ENCODE data around the gene H6PD. TPM values are rescaled to one million over a fixed set of nuclear protein-coding genes. Genes with fewer than 3 reads are reported as not detected.

The H6PD gene
- polyA plus RNA-seq, 6 donors from 2014 or later, result 6.5 to 16.6 (median 13.6) TPM

DNA sequence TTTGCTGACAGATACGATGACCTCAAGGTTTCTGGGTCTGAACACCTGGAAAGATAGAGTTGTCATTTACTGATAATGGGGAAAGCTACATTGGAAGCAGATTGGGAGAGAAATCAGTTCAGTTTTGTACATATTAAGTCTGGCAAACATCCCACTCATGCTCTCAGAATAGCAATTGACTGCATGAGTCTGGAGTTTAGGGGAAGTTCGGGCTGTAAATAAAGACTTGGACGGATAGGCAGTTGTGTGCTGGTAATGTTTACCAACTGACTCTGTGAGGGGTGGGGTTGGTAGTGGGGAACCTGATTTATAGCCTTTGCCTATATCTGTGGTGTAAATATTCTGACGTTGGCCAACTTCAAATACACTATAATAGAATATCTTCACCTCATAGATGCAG, 4.0 kb downstream of the H6PD start:
- H3K4me3 Mint-ChIP-seq, result peak overlapping the region in 7 of 8 donors; percentile 1 to 56 (median 30)
- H3K27me3 Mint-ChIP-seq, result no peaks in the 10 kb centered on the region
- H3K27ac Mint-ChIP-seq, result no peak overlapping the region
- H3K4me1 Mint-ChIP-seq, result peaks cover 30 to 64% (median 48%) of the 10 kb centered on the region in 3 donors
- DNase-seq (no peak), ATAC-seq (ENCODE audit: low read depth in 2 of 2) (no peak)
- no peaks in the 10 kb centered on the region for H3K9me3 Mint-ChIP-seq
- H3K36me3 Mint-ChIP-seq, result no peaks in the 10 kb centered on the region

DNA sequence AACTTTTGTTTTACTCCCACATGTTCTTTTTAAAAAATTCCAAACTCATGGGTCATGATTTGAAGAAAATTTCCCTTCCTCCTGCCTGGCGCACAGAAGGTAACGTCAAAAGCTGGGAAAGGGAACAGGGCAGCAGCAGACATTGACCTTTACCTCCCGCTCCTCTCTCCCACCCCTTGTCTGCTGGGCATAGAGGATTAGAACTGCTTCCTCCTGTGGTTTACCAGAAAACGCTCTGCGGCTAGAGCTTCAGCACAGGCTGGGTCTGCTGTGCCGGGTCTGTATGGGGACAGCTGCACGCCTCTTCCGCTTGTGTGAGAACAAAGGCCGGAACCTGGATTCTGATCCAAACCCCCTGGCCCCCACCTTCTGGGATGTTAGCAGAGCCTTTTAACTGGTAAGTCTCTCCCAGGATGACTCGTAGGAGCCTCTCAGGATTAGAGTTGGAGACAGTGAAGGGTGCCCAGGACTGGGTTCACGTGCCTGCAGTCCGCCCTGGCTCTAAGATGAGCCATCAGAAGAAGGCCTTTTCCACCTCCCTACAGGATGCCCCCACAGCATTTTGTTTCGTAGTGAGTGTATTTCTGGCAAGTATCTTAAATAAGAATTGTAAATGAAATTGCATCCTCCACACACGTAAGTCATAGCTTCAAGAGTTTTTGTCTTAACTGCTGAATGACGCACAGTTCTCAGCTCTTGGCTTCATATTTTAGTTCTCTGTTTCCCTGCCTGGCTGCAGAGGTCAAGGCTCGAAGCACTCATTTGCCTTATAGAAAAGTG, 5.2 kb downstream of the H6PD start:
- peak; percentile 38 to 44 for ATAC-seq (ENCODE audit: low read depth in 2 of 2)
- Mint-ChIP-seq H3K27me3 (no peaks in the 10 kb centered on the region), H3K4me1 (peaks cover 38 to 72% (median 49%) of the 10 kb centered on the region in 3 donors), H3K36me3 (no peaks in the 10 kb centered on the region), H3K9me3 (no peaks in the 10 kb centered on the region), H3K27ac (peak overlapping the region in 4 of 6 donors; percentile 18 to 76 (median 69)), H3K4me3 (peak overlapping the region; percentile 17 to 86 (median 62))
- peak; percentile 34 for DNase-seq

DNA sequence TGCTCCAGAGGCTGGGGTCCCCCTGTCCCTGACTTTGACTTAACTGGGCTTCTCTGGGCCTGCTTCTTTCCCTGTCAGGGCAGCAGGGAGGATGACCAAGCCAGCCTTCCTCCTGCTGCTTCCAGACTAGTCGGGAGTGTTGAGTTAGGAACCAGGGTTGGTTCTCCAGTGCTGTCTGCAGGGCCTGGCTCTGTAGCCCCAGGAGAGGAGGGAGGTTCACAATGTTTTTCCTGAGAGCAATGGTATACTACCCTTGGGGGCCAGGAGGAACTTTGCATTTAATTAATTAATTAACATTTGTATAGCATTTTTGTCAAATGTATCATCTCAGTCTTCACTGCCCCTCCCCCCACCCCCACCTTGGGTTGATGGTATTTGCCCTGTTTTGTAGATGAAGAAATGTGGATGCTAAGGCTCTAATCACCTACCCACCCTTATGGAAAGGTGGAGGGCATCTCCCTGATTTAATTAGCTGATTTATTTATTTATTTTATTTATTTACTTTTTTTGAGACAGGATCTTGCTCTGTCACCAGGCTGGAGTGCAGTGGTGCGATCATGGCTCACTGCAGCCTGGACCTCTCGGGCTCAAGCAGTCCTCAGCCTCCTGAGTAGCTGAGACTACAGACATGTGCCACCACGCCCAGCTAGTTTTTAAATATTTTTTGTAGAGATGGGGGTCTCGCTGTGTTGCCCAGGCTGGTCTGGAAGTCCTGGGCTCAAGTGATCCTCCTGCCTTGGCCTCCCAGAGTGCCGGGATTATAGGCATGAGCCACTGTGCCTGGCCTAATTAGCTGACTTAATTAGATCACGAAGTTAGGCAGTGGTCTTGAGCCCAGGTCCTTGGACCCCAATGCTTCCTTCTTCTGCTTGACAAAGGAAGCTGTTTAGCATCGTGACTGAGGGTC, 6.6 kb downstream of the H6PD start:
- Mint-ChIP-seq H3K4me1 (peaks cover 39 to 68% (median 52%) of the 10 kb centered on the region in 3 donors), H3K27ac (no peak overlapping the region)
- DNase-seq, result no peak

GRCh38 chr1:9241891-9242290, 7.3 kb downstream of the H6PD start:
- DNase-seq, result no peak
- no peak for ATAC-seq (ENCODE audit: low read depth in 2 of 2)
- no peak overlapping the region for H3K4me3 Mint-ChIP-seq
- H3K36me3 Mint-ChIP-seq, result no peaks in the 10 kb centered on the region
- H3K27me3 Mint-ChIP-seq, result no peaks in the 10 kb centered on the region
- peaks cover 39 to 63% (median 52%) of the 10 kb centered on the region in 3 donors for H3K4me1 Mint-ChIP-seq
- no peak overlapping the region for H3K27ac Mint-ChIP-seq
- H3K9me3 Mint-ChIP-seq, result no peaks in the 10 kb centered on the region

More for the DNA sequence above, 6.6 kb downstream of the H6PD start:
- Mint-ChIP-seq H3K9me3 (no peaks in the 10 kb centered on the region), H3K36me3 (no peaks in the 10 kb centered on the region), H3K4me3 (no peak overlapping the region), H3K27me3 (no peaks in the 10 kb centered on the region)
- no peak for ATAC-seq (ENCODE audit: low read depth in 2 of 2)

DNA sequence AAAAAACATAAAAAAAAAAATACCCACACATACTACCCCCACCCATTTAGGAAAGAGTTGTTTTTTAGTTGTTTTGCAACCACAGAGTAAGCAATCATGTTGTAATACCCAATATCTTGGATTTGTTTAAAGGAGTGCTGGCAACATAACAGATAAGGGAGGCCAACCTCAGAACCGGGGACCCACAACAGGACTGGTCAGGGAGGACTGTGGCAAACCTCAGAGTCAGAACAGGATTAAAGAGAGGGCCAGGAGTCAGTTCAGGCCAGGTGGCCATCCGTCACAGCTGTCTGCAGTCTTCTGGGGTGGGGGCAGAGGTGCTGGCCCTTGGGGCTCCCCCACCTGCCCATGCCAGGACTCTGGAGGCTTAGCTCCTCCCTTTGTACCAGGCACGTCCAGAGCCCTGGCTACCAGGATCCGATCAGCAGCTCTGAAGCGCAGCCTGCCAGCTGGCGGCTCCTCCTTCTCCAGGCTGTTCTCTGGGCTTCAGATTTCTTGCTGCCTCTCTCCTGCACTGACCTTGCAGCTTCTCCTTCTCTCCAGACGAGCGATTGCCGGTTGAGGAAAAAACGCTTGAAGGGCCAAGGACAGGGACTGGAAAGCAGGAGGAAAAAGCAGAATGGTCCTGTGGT, 7.9 kb downstream of the H6PD start:
- ATAC-seq (ENCODE audit: low read depth in 2 of 2) (no peak), DNase-seq (no peak)
- Mint-ChIP-seq H3K4me1 (peaks cover 36 to 58% (median 52%) of the 10 kb centered on the region in 3 donors), H3K4me3 (peak overlapping the region in 1 of 8 donors; percentile 29), H3K27ac (peak overlapping the region in 1 of 6 donors; percentile 51), H3K9me3 (no peaks in the 10 kb centered on the region), H3K36me3 (peaks cover 0 to 2% of the 10 kb centered on the region in 2 donors), H3K27me3 (no peaks in the 10 kb centered on the region)

DNA sequence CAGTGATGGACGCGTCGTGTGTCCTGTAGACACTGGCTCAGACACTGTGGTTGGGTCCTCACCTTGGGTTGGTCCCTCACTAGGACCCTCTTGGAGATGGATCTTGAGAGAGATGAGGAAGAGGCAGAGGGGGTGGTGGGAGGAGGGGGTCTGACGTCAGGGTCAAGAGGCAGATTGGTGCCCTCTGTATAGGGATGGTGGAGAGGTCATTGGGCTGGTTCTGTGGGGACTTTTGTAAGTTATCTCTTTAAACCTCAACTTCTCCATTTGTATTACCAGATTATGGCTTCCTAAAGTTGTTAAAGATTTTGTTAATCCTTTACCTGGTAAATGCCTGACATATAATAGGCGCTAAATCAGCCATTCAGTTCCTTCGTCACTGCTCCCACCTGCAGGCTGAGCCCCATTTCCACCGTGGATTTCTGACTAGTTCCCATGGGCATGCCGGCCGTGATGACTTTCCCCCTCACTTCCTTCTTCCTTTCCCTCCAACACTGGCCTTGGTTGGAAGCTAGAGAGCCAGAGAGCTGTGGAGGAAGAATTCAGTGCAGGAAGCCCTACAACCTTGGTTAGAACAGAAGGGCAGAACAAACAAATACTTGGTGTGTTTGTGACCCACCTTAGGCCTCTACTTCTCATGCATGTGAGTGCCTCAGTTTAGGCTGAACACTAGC, 8.6 kb downstream of the H6PD start:
- Mint-ChIP-seq H3K9me3 (no peaks in the 10 kb centered on the region), H3K27me3 (no peaks in the 10 kb centered on the region), H3K4me1 (peaks cover 32 to 52% (median 46%) of the 10 kb centered on the region in 3 donors), H3K36me3 (peaks cover 0 to 9% of the 10 kb centered on the region in 2 donors), H3K4me3 (no peak overlapping the region), H3K27ac (peak overlapping the region in 2 of 6 donors; percentile 51 to 69)
- ATAC-seq (ENCODE audit: low read depth in 2 of 2), result no peak
- DNase-seq, result no peak

DNA sequence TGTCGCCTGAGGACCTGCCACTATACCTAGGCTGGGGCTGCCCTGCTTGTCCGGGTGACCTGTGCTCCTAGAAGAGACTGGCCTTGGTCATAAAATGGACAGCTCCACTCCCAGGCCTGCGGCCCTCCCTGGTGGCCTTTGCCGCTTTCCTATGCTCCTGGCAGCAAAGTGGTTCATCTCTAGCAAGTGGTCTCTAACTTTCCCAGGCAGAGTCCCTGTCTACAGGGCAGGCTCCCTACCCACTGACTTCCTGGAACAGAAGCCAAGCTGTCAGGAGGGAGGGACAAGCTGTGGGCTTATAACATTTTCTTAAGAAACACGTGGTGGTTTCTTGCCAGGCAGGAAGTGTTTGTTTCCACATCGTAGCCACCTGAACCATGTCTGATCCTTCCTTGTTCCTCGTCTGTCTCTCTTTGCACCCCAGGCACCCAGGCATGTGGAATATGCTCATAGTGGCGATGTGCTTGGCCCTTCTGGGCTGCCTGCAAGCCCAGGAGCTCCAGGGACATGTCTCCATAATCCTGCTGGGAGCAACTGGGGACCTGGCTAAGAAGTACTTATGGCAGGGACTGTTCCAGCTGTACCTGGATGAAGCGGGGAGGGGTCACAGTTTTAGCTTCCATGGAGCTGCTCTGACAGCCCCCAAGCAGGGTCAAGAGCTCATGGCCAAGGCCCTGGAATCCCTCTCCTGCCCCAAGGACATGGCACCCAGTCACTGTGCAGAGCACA, 10.1 kb downstream of the H6PD start:
- DNase-seq, result no peak
- no peak for ATAC-seq (ENCODE audit: low read depth in 2 of 2)
- H3K4me1 Mint-ChIP-seq, result peaks cover 30 to 42% (median 31%) of the 10 kb centered on the region in 3 donors
- H3K27me3 Mint-ChIP-seq, result no peaks in the 10 kb centered on the region
- H3K4me3 Mint-ChIP-seq, result peak overlapping the region in 1 of 8 donors; percentile 77
- peaks cover 0 to 12% of the 10 kb centered on the region in 2 donors for H3K36me3 Mint-ChIP-seq
- peak overlapping the region in 1 of 6 donors; percentile 84 for H3K27ac Mint-ChIP-seq
- H3K9me3 Mint-ChIP-seq, result no peaks in the 10 kb centered on the region

DNA sequence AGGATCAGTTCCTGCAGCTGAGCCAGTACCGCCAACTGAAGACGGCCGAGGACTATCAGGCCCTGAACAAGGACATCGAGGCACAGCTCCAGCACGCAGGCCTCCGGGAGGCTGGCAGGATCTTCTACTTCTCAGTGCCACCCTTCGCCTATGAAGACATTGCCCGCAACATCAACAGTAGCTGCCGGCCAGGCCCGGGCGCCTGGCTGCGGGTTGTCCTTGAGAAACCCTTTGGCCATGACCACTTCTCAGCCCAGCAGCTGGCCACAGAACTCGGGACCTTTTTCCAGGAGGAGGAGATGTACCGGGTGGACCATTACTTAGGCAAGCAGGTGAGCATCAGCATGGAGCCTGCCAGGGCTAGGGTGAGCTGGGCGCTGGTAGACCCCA, 10.7 kb downstream of the H6PD start:
- DNase-seq (no peak), ATAC-seq (ENCODE audit: low read depth in 2 of 2) (no peak)
- Mint-ChIP-seq H3K36me3 (peaks cover 0 to 12% of the 10 kb centered on the region in 2 donors), H3K27me3 (no peaks in the 10 kb centered on the region), H3K9me3 (no peaks in the 10 kb centered on the region), H3K4me3 (no peak overlapping the region), H3K4me1 (peaks cover 26 to 36% (median 27%) of the 10 kb centered on the region in 3 donors), H3K27ac (no peak overlapping the region)

DNA sequence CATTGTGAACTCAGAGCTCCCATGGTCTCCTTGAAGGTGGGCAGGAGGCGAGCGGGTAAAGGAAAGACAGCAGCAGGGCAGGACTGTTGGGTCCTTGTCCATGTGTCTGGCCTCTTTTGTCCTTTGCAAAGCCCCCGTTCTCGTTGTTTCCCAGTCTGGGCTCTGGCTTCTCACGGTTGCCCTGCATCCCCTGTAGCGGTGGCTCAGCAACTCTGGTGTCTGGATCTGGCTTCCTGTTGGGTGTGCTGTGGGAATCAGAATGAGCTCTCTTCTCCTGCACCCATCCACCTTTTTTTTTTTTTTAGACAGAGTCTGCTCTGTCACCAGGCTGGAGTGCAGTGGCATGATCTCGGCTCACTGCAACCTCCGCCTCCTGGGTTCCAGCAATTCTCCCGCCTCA, 11.1 kb downstream of the H6PD start:
- H3K4me1 Mint-ChIP-seq, result peaks cover 22 to 32% (median 24%) of the 10 kb centered on the region in 3 donors
- peaks cover 0 to 12% of the 10 kb centered on the region in 2 donors for H3K36me3 Mint-ChIP-seq
- no peaks in the 10 kb centered on the region for H3K9me3 Mint-ChIP-seq
- H3K27ac Mint-ChIP-seq, result no peak overlapping the region
- ATAC-seq (ENCODE audit: low read depth in 2 of 2), result no peak
- no peak overlapping the region for H3K4me3 Mint-ChIP-seq
- DNase-seq, result no peak
- H3K27me3 Mint-ChIP-seq, result no peaks in the 10 kb centered on the region

GRCh38 chr1:9246215-9246614, 11.6 kb downstream of the H6PD start:
- DNase-seq (no peak), ATAC-seq (ENCODE audit: low read depth in 2 of 2) (no peak)
- Mint-ChIP-seq H3K9me3 (no peaks in the 10 kb centered on the region), H3K27me3 (no peaks in the 10 kb centered on the region), H3K4me1 (peaks cover 20 to 31% (median 23%) of the 10 kb centered on the region in 3 donors), H3K36me3 (peaks cover 0 to 12% of the 10 kb centered on the region in 2 donors), H3K4me3 (no peak overlapping the region), H3K27ac (no peak overlapping the region)

DNA sequence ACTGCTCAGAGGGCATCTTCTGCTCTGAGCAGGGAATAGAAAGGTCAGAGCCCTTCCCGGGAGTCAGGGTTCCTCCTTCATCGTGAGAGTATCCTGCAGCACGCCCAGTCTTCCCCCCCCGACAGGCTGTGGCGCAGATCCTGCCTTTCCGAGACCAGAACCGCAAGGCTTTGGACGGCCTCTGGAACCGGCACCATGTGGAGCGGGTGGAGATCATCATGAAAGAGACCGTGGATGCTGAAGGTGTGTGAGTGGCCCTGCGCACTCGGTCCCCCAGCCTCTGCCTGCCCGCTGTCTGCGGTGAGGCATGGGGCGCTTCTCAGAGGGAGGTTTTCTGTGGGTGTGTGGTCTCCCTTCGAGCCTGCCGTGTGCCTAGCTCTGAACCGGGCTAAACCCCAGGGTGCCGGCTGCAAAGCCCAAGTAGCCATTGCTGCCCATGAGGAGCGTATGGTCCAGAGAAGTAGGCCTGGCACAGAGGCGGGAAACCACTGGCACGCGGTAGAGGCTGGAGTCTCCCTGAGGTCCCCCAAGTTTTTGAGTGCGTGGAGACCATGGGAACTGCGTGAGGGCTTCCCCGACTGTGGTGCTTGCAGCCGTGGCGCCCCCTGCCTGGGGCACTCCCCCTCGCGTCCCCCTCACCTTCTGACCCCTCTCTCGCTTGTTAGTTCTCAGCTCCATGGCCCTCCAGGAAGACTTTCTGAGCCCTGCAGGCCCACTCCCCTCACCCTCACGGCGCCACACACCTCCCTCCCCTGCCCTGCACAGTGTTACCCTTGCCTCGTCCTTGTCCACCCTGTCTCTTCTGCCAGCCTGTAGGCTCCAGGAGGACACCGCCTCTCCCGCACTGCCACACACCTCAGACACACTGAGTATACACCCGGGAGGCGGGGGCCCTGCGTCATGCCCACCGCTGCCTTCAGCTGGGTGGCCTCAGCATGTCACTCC, 12.5 kb downstream of the H6PD start:
- ATAC-seq (ENCODE audit: low read depth in 2 of 2) (no peak), DNase-seq (no peak)
- Mint-ChIP-seq H3K27me3 (no peaks in the 10 kb centered on the region), H3K4me1 (peaks cover 20 to 31% (median 23%) of the 10 kb centered on the region in 3 donors), H3K4me3 (no peak overlapping the region), H3K36me3 (peaks cover 4 to 12% of the 10 kb centered on the region in 2 donors), H3K27ac (no peak overlapping the region), H3K9me3 (no peaks in the 10 kb centered on the region)
